HG03575 (cell line): ENCODE results near the gene CYP4F2.
"Not testable (repeated sequence)": the region's sequence is repeated elsewhere in the genome, so short reads cannot be mapped to it uniquely, and the experiment has no call there.

Experiments
- ATAC-seq: cut with Tn5 transposase; IDR thresholded peaks from one replicate; pipeline ENCODE4 v1.9.1; 2021; ENCODE audit not compliant: unreplicated experiment, insufficient number of reproducible peaks, low FRiP score; ENCODE audit errors: extremely low read depth

The CYP4F2 gene

GRCh38 chr19:15897738-15898276, at the start of gene CYP4F2:
Gene CYP4F2 (minus strand): TSS chr19:15898074. CDS start chr19:15897611, 463 bp downstream.
- no peak for ATAC-seq

- ATAC-seq: no peak
These were observed 47.4 kb upstream of the CYP4F2 start for GRCh38 chr19:15945301-15945700.

- ATAC-seq: no peak
These were observed 46.5 kb upstream of the CYP4F2 start for GRCh38 chr19:15944401-15944800.

DNA sequence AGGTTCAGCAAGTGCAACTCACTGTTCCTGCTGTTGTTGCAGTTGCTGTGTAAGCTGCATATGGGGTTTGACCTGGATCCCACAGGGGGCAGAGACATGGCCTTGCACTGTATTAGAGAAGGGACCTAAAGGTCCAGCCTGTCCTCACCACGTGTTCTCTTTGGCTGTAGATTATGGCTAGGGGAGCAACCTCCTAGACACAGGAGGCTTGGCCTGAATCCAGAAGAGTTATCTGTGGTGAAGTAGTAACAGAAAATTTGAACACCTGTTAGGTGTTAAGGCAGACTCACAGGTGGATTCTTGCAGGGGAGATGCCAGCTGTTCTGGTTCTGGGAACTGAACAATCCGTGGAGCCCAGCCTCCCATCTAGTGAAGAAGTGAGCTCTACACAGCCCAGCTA, 39.9 kb upstream of the CYP4F2 start:
- ATAC-seq: no peak

- no peak for ATAC-seq
These were observed 39.1 kb upstream of the CYP4F2 start for GRCh38 chr19:15936950-15937349.

- no peak for ATAC-seq
These were observed 38.3 kb upstream of the CYP4F2 start for GRCh38 chr19:15936173-15936572.

GRCh38 chr19:15935167-15935702, 37.4 kb upstream of the CYP4F2 start:
- ATAC-seq: no peak

- ATAC-seq: no peak
These were observed 36.6 kb upstream of the CYP4F2 start, which contains the start of gene CYP4F11 for GRCh38 chr19:15934332-15935078. Gene CYP4F11 (minus strand): TSS chr19:15934529. CDS start chr19:15934408, 121 bp downstream.

DNA sequence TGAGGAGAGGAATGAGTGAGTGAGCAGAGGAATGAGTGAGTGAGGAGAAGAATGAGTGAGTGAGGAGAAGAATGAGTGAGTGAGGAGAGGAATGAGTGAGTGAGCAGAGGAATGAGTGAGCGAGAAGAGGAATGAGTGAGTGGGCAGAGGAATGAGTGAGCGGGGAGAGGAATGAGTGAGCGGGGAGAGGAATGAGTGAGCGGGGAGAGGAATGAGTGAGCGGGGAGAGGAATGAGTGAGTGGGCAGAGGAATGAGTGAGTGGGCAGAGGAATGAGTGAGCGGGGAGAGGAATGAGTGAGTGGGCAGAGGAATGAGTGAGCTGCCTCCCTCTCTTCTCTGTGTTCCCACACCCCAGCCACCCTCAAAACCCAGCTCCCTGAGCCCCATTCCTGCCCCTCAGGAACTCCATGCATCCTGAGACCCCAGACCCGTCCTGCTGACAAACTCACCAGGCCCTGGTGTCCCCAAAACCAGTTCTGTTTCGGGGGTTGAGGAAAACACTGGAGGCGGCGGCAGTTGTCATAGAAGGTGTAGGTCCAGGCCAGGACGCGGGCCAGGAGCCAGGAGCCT, 36.0 kb upstream of the CYP4F2 start:
- not testable (repeated sequence) for ATAC-seq

DNA sequence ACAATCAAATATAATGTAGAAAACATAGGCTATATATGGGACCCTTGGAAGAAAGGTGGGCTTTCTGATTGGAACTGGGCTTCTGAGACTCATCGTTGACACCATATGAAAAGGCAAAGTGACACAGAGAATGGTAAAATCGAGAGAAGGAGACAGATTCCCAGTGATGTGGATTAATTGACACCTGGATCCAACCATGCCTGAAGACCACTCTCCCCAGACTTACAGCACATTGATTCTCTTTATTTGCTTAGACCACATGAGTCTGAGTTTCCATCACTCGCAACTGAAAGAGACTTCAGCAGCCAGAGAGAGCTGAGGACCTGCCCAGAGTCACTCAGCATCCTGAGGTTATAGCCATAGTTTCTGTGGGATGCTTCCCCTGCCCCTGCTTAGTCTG, 30.4 kb upstream of the CYP4F2 start:
- no peak for ATAC-seq

DNA sequence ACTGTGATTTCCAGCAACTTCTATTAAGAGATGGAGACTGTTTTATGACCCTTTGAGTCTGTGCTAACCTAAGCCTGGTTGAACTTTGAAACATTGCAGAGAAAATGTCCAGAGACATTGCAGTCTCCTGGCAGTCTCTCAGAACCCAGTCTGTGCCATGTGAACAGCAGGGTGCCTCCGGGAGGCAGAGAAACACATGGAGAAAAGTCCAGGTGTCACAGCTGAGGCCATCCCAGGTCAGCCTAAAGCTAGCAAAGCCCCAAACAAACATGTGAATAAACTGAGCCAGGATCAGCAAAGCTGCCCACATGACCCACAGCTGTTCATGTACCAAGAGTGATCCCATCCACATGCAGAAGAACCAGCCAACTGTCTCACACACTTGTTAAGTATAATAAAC, 28.6 kb upstream of the CYP4F2 start:
- no peak for ATAC-seq

DNA sequence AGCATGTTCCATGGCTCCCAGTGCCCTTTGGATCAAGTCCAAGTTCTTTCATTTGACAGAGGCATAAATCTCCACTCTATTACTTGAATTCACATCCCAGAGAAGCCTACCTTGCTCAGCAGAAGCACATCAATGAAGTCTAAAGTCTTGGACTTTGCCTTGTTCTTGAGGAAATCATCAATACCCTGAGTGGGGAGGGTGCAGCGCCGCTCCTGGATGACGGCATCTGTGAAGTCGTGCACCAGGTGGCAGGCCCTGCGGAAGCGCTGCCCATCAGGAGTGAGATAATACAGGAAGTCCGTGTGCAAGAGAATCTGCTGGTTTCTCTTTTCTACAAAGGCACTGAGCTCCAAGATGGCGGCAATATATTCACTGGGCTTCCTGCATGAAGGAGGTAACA, 25.8 kb upstream of the CYP4F2 start:
- no peak for ATAC-seq

- ATAC-seq: no peak
These were observed 24.1 kb upstream of the CYP4F2 start for GRCh38 chr19:15922021-15922420.

DNA sequence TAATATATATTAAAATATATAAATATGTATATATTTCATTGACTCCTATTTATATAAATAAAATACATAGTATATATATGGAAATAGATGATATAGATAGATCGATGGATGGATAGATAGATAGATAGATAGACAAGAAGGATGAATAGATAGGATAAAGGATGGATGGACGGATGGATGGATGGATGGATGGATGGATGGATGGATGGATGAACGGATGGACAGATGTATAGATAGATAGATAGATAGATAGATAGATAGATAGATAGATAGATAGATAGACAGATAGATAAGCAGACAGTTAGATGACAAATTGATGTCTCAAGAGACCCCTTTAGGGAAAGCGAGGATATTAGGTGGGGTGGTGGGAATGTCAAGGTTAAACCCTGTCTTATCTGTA, 21.4 kb upstream of the CYP4F2 start:
- no peak for ATAC-seq

- no peak for ATAC-seq
These were observed 17.2 kb upstream of the CYP4F2 start for GRCh38 chr19:15915109-15915508.

DNA sequence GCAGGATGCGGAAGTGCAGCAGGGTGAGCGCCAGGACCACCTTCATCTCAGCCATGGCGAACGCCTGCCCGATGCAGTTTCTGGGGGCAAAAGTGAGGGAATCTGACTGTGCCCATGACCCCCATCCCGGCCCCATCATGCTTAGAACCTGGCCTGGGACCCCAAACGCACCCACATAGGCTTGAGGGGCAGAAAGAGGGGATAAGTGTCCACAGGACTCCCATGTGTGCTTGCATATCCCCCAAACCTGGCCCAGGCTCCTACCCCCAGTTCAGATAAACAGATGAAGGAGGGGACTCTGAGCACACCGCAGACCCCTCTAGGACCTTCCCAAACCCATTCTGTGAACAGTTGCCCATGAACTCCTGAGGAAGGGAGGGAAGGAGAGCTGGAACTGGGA, 16.0 kb upstream of the CYP4F2 start:
- no peak for ATAC-seq

- ATAC-seq: no peak
These were observed 15.5 kb upstream of the CYP4F2 start for GRCh38 chr19:15913384-15913783.

- no peak for ATAC-seq
These were observed 13.8 kb upstream of the CYP4F2 start for GRCh38 chr19:15911599-15912235.

- ATAC-seq: no peak
These were observed 7.2 kb upstream of the CYP4F2 start for GRCh38 chr19:15905026-15905425.

DNA sequence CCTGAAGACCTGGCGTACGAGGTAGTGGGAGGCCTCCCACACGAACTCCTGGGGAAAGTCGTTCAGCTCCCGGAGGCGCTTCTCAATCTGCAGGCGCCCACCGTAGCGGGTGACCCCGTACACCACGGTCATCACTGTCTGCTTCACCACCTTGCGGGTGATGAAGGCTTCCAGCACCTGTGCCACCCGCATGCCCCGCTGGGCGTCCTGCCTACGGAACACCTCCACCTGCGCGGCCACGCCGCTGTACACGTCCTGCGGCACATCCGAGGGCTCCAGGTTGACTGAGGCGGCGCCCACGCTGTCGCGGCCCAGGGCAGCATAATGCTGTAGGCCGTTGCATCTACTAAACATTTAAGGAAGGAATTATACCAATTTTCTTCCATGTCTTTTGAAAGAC, 5.0 kb upstream of the CYP4F2 start:
- not testable (repeated sequence) for ATAC-seq
